Measurements from ENCODE around the gene BMPER. TPM values are rescaled to one million over a fixed set of nuclear protein-coding genes. Genes with fewer than 3 reads are reported as not detected.

Gene BMPER
- total RNA-seq, 4 donors from 2014 or later = 0.65 to 6.5 (median 3.5) TPM

DNA sequence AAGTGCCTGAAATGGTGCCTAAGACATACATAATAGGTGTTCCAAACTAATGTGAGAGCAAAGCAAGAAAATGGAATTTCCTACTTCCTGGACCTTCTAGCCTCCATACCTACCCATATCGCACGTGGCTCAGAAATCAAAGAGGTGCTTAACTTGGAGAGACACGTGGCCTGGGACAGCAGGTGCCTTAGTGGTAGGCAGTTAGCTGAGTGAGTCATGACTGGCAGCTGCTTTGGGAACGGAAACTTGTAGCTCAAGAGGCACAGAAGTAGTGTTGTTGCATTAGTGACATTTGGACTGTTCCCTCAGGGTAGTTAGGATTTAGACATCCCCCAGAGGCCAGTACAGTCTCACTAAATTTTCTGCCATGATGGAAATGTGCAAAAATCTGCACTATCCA is 12.0 kb upstream of the BMPER start:
- no peak for DNase-seq (ENCODE audit: extremely low spot score)
- Histone ChIP-seq H3K4me1 (peaks cover 4 to 9% (median 7%) of the 10 kb centered on the region in 4 donors), H3K27me3 (no peaks in the 10 kb centered on the region), H3K9me3 (no peaks in the 10 kb centered on the region), H3K4me3 (no peak overlapping the region), H3K36me3 (no peaks in the 10 kb centered on the region), H3K27ac (replicated peaks in 1 of 4) (no peak overlapping the region)
- intact Hi-C loops (cut with DNase I) = loop anchor here (10.0 kb wide), 2 partner anchors 649 to 709 kb away; no protein-coding TSS in a partner anchor
- 86% methylated on average over 4 of the region's 4 CpGs for WGBS
- TF ChIP-seq POLR2AphosphoS5 (IDR thresholded peaks at IDR 0.05) (no peak), POLR2A (IDR thresholded peaks at IDR 0.05; ENCODE audit: low read depth) (no peak), EP300 (IDR thresholded peaks at IDR 0.05) (no peak)
- TF ChIP-seq, protein P1, sequence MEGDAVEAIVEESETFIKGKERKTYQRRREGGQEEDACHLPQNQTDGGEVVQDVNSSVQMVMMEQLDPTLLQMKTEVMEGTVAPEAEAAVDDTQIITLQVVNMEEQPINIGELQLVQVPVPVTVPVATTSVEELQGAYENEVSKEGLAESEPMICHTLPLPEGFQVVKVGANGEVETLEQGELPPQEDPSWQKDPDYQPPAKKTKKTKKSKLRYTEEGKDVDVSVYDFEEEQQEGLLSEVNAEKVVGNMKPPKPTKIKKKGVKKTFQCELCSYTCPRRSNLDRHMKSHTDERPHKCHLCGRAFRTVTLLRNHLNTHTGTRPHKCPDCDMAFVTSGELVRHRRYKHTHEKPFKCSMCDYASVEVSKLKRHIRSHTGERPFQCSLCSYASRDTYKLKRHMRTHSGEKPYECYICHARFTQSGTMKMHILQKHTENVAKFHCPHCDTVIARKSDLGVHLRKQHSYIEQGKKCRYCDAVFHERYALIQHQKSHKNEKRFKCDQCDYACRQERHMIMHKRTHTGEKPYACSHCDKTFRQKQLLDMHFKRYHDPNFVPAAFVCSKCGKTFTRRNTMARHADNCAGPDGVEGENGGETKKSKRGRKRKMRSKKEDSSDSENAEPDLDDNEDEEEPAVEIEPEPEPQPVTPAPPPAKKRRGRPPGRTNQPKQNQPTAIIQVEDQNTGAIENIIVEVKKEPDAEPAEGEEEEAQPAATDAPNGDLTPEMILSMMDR (IDR thresholded peaks at IDR 0.05) = no peak

DNA sequence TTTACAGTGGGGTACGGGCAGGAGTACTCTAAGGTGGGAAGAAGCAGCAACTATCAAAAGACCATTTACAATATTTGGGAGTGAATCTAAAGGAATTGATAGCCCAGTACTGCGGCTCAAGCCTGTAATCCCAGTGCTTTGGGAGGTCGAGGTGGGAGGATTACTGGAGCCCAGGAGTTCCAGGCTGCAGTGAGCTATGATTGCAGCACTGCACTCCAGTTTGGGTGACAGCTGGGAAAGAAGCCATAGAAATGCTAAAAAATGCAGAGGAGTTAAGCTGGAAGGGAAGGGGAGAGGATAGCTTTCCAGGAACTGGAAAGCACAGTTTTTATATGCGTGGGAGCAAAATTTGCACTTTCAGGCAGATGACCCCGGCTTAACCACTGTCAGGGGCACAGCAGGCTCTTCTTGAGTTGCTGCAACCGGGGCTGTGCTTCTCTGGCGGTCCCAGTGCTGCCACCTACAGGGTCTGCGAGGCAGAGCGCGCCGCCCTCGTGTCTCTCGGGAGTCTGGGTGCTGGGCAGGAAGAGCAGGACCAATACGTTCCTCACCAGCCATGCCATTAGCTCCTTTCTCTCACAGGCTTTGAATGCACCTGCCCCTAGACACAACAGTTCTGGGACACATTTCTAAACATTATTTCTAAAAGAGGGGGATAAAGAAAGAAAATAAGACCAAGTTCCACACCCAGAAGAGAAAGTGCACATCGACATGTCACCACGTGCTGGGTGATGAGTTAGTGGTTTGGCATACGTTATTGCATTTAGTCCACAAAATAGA is 10.1 kb upstream of the BMPER start:
- H3K4me1 ChIP-seq = peaks cover 4 to 9% (median 7%) of the 10 kb centered on the region in 4 donors
- DNase-seq (ENCODE audit: extremely low spot score) = peak; percentile 92
- H3K27ac ChIP-seq (replicated peaks in 1 of 4) = no peak overlapping the region
- WGBS = 19% methylated on average over 17 of the region's 17 CpGs
- no peaks in the 10 kb centered on the region for H3K9me3 ChIP-seq
- no peaks in the 10 kb centered on the region for H3K36me3 ChIP-seq
- H3K27me3 ChIP-seq = no peaks in the 10 kb centered on the region
- TF ChIP-seq POLR2AphosphoS5 (IDR thresholded peaks at IDR 0.05) (peak in 1 of 2 donors; percentile 10), EP300 (IDR thresholded peaks at IDR 0.05) (no peak)
- TF ChIP-seq, protein P1 (IDR thresholded peaks at IDR 0.05) = peak; percentile 74 to 98 (median 84)
- intact Hi-C loops (cut with DNase I) = loop anchor here (10.0 kb wide), 2 partner anchors 650 to 710 kb away; no protein-coding TSS in a partner anchor
- H3K4me3 ChIP-seq = no peak overlapping the region

DNA sequence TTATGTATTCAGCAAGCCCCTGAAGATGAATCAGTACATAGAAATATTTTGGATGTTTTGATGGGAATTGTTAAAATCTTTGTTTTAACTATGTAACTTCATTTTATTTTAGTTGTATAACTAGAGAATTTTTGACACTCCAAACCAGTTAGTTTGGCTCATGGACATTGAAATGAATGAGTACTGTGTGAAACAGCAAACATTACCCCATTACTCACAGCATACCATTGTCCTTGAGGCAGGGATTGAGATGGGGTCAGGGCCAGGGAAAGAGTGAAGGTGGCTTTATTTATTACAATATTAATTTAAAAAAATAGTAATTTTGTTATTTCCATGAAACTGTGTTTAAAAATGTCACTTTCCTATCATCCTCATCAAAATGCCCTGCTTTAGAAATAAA is 4.8 kb upstream of the BMPER start:
- intact Hi-C loops (cut with DNase I) = no loop called here
- H3K4me3 ChIP-seq = no peak overlapping the region
- H3K9me3 ChIP-seq = no peaks in the 10 kb centered on the region
- H3K27ac ChIP-seq (replicated peaks in 1 of 4) = no peak overlapping the region
- TF ChIP-seq, protein P1 (IDR thresholded peaks at IDR 0.05) = no peak
- TF ChIP-seq EP300 (IDR thresholded peaks at IDR 0.05) (no peak), POLR2A (IDR thresholded peaks at IDR 0.05; ENCODE audit: low read depth) (no peak), POLR2AphosphoS5 (IDR thresholded peaks at IDR 0.05) (no peak)
- peaks cover 8 to 22% (median 21%) of the 10 kb centered on the region in 4 donors for H3K4me1 ChIP-seq
- H3K36me3 ChIP-seq = no peaks in the 10 kb centered on the region
- H3K27me3 ChIP-seq = peaks cover 0 to 18% (median 0%) of the 10 kb centered on the region in 4 donors
- DNase-seq (ENCODE audit: extremely low spot score) = no peak

DNA sequence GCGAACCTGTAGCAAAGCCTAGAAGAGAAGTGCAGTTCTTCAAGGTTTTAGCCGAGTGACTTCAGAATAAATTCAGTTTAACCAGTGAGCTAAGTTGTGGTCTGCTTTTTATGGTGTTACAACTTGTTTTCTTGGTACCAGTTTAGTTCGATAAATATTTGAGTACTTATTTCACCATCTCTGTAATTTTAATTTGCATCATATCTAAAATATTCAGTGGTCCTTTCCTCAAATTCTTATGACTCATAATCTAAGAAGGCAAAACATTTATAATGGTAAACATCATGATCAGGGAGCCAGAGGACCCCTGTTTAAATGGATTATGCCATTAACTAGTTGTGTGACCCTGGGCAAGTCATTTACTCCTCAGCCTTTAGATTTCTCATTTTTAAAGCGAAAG is 4.1 kb upstream of the BMPER start:
- intact Hi-C loops (cut with DNase I) = no loop called here
- DNase-seq (ENCODE audit: extremely low spot score) = no peak
- H3K4me3 ChIP-seq = no peak overlapping the region
- H3K9me3 ChIP-seq = no peaks in the 10 kb centered on the region
- WGBS = 95% methylated on average over 4 of the region's 4 CpGs
- no peak for TF ChIP-seq POLR2A (IDR thresholded peaks at IDR 0.05; ENCODE audit: low read depth)
- TF ChIP-seq POLR2AphosphoS5 (IDR thresholded peaks at IDR 0.05) = no peak
- TF ChIP-seq, protein P1 (IDR thresholded peaks at IDR 0.05) = no peak
- TF ChIP-seq EP300 (IDR thresholded peaks at IDR 0.05) = no peak
- H3K27me3 ChIP-seq = peaks cover 0 to 25% (median 0%) of the 10 kb centered on the region in 4 donors
- no peaks in the 10 kb centered on the region for H3K36me3 ChIP-seq
- peaks cover 10 to 24% (median 23%) of the 10 kb centered on the region in 4 donors for H3K4me1 ChIP-seq
- no peak overlapping the region for H3K27ac ChIP-seq (replicated peaks in 1 of 4)

Measured in esophagus muscularis mucosa (tissue), 4 donors.